ENCODE results near the gene RBM46.

DNA sequence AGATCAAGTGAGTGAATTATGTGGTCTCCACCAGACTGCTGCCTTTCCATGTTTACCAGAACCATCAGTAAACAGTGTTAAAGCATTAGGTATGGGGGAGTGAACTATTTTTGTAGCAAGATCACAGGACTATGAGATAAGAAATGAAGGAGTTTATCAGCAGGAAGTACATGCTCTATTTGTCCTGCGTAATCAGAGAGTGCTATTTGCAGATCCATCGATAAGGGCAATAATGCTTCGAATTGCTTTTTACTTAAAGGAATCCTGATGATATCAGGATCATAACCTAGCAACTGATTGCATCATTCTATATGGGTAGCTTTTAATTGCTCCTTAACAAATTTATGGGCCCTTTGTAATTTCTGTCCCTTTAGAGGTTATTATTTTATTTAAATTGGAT is 57.1 kb downstream of the RBM46 start:
- TF ChIP-seq CTCF (IDR thresholded peaks at IDR 0.05) (no peak), POLR2A (IDR thresholded peaks at IDR 0.05) (no peak)

Data from right lobe of liver (tissue), 4 donors.